Measurements from ENCODE around the gene VAMP8. TPM values are rescaled to one million over a fixed set of nuclear protein-coding genes. Genes with fewer than 3 reads are reported as not detected.
A peak's percentile ranks its signal among the peaks of the same experiment; 100 is the strongest.
"Not testable (repeated sequence)": the region's sequence is repeated elsewhere in the genome, so short reads cannot be mapped to it uniquely, and the experiment has no call there.

The VAMP8 gene
- total RNA-seq, 1 donor from 2014 or later, result 178 TPM

- DNase-seq (ENCODE audit: low spot score), result no peak
Observed at GRCh38 chr2:85547089-85547858, 30.1 kb upstream of the VAMP8 start.

DNA sequence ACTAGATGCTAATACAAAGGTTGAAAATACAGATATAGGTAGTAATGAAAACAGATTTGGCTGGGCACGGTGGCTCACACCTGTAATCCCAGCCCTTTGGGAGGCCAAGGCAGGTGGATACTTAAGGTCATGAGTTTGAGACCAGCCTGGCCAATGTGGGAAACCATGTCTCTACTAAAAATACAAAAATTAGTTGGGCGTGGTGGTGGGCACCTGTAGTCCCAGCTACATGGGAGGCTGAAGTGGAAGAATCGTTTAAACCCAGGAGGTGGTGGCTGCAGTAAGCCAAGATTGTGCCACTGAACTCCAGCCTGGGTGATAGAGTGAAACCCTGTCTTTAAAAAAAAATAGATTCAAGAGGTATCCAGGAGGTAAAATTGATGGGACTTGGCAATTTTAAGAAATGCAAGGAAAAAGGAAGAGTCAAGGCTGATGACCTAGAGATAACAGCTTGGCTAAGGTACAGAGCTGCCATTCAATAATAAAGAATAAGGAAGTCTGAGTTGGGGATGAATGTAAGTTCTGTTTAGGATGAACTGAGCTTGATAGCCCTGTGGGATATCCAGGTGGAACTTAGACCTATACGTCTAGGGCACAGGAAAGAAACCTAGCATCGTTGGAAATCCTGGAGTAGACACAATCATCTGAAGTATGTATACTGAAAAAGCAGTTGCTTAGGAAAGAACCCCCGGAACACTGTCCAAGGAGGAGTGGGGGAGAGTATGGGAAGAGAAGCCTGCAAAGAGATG, 29.4 kb upstream of the VAMP8 start:
- DNase-seq (ENCODE audit: low spot score), result no peak

GRCh38 chr2:85548608-85548900, 28.8 kb upstream of the VAMP8 start:
- no peak for DNase-seq (ENCODE audit: low spot score)

- DNase-seq (ENCODE audit: low spot score), result no peak
Observed at GRCh38 chr2:85549095-85549494, 28.3 kb upstream of the VAMP8 start.

GRCh38 chr2:85549826-85550225, 27.6 kb upstream of the VAMP8 start:
- DNase-seq (ENCODE audit: low spot score), result no peak

DNA sequence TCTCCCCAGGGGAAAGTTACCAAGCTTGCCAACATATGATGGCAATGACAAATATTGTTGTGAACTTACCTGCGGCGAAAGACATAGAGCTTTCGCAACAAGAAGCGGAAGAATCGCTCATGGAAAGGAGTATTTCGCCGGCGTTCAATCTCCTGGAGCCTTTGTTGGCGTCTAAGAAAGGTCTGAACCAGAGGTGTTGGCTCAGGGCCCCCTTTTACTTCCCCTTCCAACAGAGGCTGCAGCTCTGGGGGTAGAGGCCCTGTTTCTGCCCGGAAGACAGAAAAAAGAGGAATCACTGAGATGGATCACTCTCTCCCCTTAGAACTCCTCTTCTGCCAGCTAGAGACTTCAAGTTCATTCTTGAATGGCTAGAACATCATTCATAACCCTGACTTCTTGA, 26.9 kb upstream of the VAMP8 start:
- no peak for DNase-seq (ENCODE audit: low spot score)

- DNase-seq (ENCODE audit: low spot score), result peak; percentile 89
Observed at GRCh38 chr2:85551698-85552678, 25.4 kb upstream of the VAMP8 start.

- no peak for DNase-seq (ENCODE audit: low spot score)
Observed at GRCh38 chr2:85553184-85553583, 24.2 kb upstream of the VAMP8 start.

- DNase-seq (ENCODE audit: low spot score), result no peak
Observed at GRCh38 chr2:85554980-85555612, 22.3 kb upstream of the VAMP8 start.

- DNase-seq (ENCODE audit: low spot score), result no peak
Observed at GRCh38 chr2:85557130-85557529, 20.3 kb upstream of the VAMP8 start.

- DNase-seq (ENCODE audit: low spot score), result no peak
Observed at GRCh38 chr2:85558160-85558559, 19.2 kb upstream of the VAMP8 start.

- not testable (repeated sequence) for DNase-seq (ENCODE audit: low spot score)
Observed at GRCh38 chr2:85560403-85560726, 17.0 kb upstream of the VAMP8 start.

DNA sequence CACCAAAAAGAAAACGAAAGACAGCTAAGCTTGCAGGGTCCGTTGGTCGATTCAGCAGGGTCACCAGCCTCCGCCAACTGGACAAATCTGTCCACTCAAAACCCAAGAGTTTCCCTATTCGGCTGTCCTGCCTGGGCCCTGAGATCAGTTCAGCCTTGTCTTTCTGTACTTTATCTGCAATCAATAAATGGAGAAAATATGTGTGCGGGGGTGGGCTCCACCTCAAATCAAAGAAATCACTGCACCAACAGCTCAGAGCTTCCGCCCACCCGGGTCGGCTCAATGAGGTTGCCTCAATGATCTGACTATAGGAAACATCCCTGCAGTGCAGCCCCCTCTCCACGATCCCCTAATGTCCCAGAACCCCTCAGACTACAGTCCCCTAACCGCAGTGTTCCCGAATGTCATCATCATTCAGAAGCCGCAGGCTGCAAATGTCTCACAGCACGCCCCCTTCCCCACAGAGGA, 16.5 kb upstream of the VAMP8 start:
- DNase-seq (ENCODE audit: low spot score), result no peak

DNA sequence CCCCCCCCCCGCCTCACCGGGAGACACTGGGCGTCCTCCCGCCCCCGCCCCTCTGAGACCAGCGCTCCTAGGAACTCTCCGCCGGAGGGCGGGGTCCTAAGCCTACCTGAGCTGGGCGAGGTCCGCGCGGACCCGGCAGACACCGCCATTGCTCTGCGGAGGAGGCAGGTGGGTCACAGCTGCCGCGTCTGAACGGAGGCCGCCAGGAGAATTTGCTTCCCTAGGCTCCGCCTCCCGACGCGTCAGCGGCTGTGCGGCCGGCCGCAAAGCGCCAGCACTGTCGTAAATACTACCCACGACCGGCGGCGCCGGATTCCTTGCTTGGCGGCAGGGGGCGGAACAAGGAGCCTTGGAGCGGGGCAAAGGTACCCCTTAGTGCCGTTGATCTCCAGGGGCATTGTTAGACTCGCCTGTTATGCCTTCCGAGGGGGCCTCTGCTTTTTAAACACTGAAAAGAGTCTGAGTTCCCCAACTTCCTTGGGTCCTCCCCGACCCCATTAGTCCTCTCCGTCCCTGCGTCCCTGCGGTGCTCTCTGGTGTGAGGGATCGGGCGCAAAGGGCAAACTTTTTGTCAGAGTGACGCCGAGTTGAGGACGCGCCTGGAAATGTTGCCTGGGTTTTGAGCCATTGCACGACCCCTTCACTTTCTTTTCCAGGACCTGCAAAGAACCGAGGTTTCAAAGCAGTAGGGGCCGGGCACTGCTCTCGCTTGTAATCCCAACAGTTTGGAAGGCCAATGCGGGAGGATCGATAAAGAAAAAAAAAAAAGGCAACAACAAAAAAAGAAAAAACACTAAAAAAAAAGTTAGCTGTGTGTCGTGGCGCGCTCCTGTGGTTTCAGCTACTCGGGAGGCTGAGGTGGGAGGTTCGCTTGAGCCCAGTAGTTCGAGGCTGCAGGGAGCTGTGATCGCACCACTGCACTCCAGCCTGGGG, 15.8 kb upstream of the VAMP8 start, which contains the start of gene GGCX:
TSS of gene GGCX (minus strand) at position 214 of the 933 bp plus-strand sequence. CDS start at position 149, 65 bp downstream.
- DNase-seq (ENCODE audit: low spot score), result peak; percentile 96

- DNase-seq (ENCODE audit: low spot score), result no peak
Observed at GRCh38 chr2:85564144-85564563, 13.2 kb upstream of the VAMP8 start.

- DNase-seq (ENCODE audit: low spot score), result no peak
Observed at GRCh38 chr2:85566265-85566664, 11.1 kb upstream of the VAMP8 start.

DNA sequence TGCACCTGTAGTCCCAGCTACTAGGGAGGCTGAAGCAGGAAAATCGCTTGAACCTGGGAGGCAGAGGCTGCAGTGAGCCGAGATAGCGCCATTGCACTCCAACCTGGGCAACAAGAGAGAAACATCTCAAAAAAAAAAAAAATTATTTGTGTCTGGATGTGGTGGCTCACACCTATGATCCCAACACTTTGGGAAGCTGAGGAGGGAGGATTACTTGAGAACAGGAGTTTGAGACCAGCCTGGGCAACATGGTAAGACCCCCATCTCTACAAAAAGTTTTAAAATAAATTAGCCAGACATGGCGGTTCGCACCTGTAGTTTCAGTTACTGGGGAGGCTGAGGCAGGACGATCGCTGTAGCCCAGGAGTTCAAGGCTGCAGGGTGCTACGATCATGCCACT, 1.6 kb upstream of the VAMP8 start:
- no peak for DNase-seq (ENCODE audit: low spot score)

- DNase-seq (ENCODE audit: low spot score), result no peak
Observed at GRCh38 chr2:85577063-85577385, 362 bp upstream of the VAMP8 start.

DNA sequence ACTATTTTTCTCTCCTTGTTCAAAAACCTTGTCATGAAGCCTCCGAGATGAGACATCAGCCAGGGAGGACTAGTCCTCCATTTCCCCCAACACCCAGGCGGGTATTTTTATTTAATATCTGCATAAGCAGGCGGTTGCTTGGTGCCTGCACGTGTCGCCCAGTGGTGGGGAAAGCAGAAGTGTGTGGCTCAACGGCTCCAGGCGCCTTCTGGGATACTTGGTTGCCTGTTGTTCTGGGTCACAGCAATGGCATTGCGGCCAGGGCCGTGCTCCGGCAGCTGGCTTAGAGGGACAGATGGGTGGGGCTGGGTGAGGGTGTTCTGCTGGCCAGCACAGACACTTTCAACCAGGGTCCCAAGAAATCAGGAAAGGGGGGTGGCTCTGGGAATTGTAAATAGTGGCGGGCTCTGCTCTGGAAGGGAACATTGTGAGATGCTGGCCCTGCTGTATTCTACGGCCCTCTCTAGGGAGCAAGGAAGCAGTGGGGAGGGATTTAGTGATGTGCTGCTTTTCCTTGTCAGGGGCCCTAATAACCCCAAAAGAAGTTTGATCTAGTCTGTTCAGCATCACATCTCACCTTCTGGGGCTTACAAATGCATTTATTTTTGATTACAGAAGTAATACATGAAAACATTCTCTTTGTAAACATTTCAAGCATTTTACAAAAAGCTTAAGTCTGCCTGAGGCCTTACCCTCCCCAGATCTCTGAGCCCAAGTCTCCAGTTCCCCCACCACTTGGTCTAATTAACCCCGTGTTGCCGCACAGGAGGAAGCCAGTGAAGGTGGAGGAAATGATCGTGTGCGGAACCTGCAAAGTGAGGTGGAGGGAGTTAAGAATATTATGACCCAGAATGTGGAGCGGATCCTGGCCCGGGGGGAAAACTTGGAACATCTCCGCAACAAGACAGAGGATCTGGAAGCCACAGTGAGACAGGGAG, 1.1 kb downstream of the VAMP8 start:
- peak; percentile 44 for DNase-seq (ENCODE audit: low spot score)

All from mucosa of gallbladder (tissue), 1 donor.